DMS 273 (cell line): ENCODE data around the gene TTYH1.
A peak's percentile ranks its signal among the peaks of the same experiment; 100 is the strongest.
"Not testable (repeated sequence)": the region's sequence is repeated elsewhere in the genome, so short reads cannot be mapped to it uniquely, and the experiment has no call there.

Experiments
- DNase-seq: peaks from one replicate; lab custom pipeline; 2025; ENCODE audit not compliant: unreplicated experiment; lab: John Stamatoyannopoulos, UW

The TTYH1 gene

DNA sequence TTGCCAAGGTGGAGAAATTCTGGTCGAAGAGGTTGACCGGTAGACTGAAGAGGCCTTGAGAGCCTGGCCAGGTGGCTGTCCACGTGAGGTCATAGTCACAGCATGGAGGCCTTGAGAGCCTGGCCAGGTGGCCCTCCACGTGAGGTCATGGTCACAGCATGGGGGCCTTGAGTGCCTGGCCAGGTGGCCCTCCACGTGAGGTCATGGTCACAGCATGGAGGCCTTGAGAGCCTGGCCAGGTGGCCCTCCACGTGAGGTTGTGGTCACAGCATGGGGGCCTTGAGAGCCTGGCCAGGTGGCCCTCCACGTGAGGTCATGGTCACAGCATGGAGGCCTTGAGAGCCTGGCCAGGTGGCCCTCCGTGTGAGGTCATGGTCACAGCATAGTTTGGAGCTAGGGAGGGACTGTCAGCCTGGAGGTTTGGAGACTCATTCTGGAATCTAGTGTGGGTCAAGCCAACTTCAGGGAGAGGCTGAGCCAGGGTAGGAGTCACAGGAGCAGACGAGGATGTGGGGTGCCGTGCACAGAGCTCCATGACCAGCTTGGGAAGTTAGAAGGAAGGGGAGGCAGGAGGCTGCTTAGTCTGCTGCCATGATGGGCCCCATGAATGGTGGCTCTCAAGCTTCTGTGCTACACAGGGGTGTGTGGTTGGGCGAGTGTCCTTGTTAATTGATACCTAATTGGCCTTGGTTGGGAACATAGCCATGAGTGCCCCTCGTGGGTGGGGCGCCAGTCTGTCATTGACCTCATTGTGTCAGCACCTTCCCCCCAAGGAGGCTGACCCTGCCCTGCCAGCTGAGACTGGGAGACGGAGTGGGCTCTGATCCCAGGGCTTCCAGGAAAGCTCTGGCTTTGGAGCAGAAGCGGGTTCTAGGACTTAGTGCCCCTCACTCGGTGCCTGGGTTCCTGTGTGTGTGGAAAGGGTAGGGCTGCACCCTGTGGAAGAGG, 44.3 kb downstream of the TTYH1 start:
- DNase-seq = no peak

DNA sequence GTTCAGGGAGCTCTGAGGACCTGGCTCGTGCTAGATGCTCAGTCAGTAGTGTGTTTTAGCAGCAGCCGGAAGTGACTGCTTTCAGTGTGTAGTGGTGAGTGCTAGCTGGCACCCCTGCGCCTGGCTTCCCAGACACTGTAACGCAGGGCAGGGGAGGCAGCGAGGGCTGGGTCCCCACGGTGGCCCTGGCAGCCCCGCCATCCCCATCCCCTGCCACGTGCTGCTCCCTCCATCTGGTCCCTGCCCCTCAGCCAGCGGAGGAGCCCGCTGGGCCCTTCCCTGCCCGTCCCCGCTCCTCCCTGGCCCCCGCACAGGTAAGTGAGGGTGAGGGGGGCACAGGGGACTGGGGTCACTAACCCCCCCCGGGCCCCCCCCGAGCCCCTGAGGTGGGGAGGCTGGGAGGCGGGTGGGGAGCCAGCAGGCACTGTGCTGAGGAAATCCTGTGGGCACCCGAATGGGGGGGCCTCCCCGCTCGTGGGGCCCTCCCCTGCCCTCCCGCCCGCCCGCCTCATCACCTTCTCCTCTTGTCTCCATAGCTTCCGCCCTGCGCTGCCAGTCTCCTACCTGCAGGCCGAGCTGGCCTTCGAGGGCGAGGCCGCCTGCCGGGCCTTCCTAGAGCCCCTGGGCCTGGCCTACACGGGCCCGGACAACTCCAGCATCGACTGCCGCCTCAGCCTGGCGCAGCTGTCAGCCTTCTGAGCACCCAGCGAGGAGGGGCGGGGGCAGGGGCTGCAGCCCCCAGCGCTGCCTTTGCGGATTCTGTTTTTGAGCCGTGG, 45.2 kb downstream of the TTYH1 start:
- no peak for DNase-seq

DNA sequence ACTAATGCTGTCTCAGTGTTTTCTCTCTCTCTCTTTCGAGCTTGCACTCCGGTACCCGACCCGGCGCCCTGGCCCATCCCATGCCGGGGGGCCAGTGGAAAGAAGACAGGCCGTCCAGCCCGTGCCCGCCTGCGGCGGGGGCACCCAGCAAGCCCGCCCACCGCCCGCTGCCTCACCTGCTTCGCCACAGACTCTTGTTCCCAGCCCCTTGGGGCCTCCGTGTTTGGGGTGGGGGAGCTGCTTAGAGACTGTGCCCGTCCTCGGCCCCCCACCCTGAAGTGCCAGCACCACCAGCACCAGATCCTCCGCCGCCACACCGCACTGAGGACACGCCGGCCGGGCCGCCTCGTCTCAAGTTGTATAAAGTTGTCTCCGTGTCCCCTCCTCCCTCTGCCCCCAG, 45.9 kb downstream of the TTYH1 start:
- DNase-seq = no peak

DNA sequence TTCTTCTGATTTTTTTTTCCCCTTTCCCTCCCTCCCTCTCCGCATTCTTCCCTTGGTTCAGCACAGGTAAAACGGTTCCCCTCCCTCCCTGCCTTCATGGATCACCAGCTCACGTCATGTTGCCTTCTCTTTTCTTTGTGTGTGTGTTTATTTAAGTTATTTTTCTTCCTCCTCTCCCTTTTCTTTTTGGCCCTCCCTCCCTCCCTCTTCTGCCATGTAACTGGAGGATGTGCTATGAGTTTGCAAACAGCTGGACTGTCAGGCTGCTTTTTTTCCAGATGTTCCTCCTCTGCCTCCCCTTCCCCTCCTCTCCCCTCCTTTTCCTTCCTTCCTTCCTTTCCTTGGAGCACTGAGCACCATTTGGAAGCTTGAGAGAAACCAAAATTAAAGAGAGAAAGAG, 46.3 kb downstream of the TTYH1 start:
- DNase-seq = no peak

GRCh38 chr19:54462047-54462654, 46.9 kb downstream of the TTYH1 start:
- DNase-seq = peak; percentile 45

DNA sequence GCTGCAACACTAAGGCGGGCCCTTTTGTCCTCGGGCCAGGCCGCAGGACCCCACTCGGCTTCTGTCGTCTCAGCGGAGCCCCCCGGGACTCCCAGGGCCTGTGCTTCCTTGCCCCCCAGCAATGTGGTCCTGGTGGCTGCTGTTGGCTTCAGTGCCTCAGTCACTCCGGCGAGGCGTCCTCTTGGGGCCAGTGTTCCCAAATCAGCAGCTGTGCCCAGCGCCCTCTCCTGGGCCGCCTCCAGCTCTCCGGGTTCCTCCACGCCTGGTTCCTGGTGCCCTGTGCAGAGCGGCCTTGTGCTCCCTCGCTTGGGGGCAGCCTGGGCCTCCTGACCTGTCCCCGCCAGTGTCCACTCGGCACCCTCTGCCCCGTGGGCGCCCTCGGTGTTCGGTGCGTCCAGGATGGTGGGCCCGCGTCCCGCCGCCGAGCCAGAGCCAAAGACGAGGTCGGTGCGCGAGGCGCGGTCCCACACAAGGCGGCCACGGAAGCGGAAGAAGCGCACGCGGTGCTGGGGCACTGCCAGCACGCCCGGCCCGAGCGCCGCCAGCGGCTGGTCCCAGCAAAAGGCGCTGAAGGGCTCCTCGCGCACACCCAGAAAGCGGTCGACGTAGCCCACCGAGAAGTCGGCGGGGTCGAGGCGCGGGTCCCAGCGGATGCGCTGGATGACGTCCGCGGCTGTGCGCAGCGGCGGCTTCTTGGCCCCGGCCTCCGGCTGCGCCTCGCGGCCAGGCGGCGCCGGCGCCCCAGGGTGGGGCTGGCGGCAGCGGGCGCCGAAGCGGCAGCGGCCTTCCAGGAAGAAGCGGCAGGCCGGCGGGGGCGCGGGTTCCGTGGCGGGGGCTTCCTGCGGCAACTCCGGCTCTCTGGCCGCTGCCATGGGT, 47.6 kb downstream of the TTYH1 start:
- DNase-seq = peak; percentile 83

DNA sequence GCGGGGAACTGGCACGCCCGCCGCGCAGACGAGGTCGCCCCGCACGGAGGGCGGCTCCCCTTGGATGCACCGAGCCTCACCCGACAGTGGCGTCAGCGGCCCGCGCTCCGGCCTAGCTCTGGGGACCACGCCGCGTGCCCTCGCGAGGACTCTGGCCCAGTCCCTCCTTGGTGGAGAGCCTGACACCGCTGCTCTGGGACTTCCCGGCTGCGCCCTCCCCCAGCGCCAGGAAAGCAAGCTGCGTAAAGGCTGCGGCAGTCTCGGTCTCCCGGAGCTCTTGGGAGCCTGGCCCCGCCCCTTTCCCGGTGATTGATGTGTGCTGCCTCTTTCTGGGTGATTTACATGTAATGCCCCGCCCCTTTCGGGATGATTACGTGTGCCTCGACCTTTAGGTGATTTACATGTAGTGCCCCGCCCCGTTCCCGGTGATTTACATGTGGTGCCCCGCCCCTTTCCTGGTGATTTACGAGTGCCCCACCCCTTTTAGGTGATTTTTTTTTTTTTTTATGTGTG, 48.3 kb downstream of the TTYH1 start, which contains the start of gene LENG9:
TSS of gene LENG9 (minus strand) at position 248 of the 513 bp plus-strand sequence. CDS start 252 bp downstream, outside the sequence.
- DNase-seq = peak; percentile 97

DNA sequence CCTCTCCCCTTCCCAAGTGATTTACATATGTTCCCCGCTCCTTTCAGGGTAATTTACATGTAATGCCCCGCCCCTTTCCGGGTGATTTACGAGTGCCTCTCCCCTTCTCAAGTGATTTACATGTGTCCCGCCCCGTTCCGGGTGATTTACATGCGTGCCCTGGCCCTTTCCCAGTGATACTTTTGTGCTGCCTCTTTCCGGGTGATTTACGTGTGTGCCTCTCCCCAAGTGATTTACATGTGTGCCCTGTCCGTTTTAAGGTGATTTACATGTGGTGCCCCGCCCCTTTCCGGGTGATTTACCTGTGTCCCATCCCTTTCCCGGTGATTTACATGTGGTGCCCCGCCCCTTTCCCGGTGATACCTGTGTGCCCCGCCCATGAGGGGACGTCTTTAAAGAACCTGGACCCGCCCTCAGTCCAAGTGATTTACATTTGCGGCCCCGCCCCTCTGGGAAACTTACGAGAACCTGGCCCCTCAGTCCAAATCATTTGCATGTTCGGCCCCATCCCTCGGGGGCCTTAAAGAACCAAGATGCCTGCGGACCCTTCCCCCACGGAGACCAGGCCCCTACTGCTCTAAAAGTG, 48.9 kb downstream of the TTYH1 start:
- DNase-seq = peak; percentile 93

GRCh38 chr19:54464630-54465425, 49.6 kb downstream of the TTYH1 start:
- DNase-seq = peak; percentile 88

DNA sequence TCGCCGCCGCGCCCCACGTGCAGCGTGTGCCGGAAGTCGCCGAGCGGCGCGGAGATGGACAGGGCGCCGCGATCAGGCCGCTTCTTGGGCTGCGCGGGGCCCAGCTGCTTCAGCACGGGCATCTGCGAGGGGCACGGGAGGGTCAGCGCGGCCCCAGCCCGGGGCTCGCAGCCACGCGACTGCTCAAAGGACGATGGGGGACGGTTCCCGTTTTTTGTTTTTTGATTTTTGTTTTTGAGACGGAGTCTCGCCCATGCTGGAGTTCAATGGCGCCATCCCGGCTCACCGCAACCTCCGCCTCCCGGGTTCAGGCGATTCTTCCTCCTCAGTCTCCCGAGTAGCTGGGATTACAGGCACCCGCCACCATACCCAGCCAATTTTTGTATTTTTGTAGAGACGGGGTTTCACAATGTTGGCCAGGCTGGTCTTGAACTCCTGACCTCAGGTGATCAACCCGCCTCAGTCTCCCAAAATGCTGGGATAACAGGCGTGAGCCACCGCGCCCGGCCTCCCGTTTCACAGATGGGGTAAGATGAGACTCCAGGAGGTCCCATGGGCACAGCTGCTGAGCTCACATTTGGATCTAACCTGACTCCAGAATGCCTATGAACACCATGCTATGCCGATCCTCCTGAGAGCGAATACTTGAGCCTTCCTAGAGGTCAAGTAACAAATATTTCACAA, 50.3 kb downstream of the TTYH1 start:
- peak; percentile 26 for DNase-seq

- not testable (repeated sequence) for DNase-seq
These were observed 50.8 kb downstream of the TTYH1 start for GRCh38 chr19:54466110-54466480.

DNA sequence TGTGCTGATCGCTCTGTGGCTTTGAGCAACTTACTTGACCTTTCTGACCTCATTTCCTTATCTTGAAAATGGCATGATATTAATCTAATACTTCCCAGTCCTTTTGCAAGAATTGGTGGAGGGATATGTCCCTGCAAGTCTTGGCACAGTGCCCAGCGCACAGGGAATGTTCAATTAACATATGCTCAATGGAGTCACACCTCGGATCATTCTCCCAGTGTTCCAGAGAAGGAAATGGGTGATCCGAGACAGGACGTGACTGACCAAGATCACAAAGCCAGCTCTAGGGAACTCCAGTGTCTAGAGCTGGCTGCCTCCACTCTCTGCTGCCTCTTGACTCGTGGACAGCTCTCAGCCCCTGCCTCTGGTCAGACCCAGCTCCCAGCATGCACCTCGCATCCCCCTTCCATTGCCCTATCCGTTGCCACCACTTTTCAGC, 54.3 kb downstream of the TTYH1 start:
- peak; percentile 44 for DNase-seq

- no peak for DNase-seq
These were observed 55.1 kb downstream of the TTYH1 start for GRCh38 chr19:54470276-54470887.

DNA sequence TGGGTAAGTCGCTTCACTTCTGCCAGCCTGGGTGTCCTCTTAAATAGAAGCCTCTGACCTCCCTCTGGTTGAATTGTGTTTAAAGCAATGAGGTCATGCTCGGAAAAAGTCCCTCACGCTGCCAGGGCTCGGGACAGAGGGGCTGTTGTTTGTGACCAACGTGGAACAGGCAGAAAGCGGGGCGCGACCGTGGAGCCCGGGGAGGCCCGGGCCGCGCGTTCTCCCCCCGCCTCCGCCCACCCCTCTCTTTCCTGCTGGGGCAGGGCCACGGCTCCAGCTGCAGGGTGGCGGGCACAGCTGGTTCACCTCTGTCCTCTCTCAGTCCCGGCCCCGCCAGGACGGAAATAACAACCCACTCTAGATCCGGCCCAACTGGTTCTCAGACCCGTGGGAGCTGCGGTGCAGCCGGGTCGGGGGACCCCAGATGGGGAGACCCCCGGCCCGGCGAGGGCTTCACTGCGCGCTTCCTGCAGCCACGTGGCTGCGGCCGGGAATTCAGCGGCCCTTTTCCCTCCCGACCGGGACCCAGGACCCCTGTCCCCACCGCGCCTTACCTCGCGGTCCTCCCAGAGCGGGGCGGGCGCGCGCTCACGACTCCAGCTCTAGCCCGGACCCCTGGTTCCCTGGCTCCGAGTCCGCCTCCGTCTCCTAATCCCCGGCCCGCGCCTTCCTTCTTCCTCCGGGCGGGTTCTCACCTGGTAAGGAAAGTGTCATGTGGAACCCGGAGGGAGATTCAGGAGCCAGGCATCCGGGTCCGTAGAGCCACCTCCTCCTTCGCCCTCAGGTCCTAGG, 55.9 kb downstream of the TTYH1 start:
- no peak for DNase-seq

DNA sequence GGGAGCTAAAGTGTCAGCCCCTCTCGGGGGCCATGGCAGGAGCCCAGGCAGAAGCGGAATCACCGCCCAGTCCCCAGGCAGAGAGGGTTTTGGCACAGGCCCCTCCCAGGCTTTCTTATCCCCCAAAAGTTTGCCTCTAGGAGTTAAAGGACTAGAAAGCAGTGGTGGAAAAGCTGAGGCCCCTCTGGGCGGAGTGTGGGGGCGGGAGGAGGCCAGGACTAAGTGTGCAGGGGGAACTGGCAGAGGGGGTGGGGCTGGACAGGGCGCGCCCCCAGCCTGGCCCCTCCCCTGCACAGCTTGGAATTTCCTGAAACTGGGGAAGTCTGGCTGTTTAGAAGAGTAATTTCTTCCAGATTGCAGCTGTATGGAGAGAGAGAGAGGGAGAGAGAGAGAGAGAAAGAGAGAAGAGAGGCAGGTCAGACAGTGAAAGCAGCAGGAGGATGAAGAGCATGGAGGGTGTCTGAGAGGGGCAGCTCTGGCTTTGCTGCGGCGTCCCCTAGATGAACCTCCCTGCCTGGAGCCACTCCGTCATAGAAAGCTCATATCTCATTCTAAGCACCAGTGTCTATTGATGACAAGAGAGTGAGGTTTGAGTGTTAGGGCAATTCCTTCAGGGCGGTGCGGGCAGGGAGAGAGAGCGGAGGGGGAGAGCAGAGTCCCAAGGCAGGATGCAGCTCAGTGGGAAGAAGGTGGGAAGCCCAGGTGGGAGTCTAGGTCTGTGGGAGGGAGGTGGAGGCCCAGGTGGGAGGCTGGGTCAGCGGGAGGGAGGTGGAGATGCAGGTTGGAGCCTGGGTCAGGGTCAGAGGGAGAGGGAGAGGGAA, 58.0 kb downstream of the TTYH1 start, which contains the start of gene CDC42EP5:
TSS of gene CDC42EP5 (minus strand) at position 226 of the 821 bp plus-strand sequence. CDS start 7,749 bp downstream, outside the sequence.
- DNase-seq = no peak

DNA sequence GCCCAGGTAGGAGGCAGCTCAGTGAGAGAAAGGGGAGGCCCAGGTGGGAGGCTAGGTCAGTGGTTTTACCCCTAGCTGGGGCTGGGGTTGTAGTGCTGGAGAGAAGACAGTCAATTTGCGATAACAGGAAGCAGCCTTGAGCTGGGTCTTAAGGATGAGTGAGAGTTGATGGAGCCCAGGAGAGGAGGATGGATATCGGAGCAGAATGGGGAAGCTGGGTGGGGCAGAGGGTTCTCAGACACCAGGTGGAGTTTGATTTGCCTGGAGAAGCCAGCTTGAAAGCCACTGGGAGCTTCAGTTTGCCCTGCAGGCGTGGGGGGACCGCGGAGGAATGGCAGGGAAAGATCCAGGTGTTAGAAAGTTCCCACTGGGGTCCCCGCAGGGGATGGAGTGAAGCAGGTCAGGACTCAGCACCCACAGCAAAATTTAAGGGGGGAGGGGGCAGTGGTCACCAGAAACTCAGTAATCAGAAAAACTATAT, 58.7 kb downstream of the TTYH1 start:
- no peak for DNase-seq
